ENCODE results near the gene NFYC. TPM values are rescaled to one million over a fixed set of nuclear protein-coding genes. Genes with fewer than 3 reads are reported as not detected.

NFYC gene
- total RNA-seq, 1 experiment from 2014 or later = 83.0 TPM

DNA sequence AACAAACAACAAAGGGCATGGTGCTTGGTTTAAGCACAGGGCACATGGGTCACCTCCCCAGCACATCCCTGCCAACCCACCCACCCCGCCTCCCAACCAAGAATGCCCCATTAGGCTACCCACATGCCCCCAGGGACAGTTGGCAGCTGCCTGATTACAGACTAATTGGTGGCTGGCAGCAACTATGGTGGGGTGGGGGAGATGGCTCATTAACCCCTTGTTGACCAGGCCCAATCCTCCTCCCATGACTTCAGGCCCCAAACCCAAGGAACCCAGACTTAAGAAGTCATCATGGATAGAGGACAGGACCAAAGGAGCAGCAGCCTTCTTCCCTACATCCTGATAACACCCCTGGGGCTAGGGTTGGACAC, 27.4 kb upstream of the NFYC start:
- TF ChIP-seq, protein P1, sequence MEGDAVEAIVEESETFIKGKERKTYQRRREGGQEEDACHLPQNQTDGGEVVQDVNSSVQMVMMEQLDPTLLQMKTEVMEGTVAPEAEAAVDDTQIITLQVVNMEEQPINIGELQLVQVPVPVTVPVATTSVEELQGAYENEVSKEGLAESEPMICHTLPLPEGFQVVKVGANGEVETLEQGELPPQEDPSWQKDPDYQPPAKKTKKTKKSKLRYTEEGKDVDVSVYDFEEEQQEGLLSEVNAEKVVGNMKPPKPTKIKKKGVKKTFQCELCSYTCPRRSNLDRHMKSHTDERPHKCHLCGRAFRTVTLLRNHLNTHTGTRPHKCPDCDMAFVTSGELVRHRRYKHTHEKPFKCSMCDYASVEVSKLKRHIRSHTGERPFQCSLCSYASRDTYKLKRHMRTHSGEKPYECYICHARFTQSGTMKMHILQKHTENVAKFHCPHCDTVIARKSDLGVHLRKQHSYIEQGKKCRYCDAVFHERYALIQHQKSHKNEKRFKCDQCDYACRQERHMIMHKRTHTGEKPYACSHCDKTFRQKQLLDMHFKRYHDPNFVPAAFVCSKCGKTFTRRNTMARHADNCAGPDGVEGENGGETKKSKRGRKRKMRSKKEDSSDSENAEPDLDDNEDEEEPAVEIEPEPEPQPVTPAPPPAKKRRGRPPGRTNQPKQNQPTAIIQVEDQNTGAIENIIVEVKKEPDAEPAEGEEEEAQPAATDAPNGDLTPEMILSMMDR (conservative IDR thresholded peaks at IDR 0.05; ENCODE audit: low read depth, low read length) = no peak
- TF ChIP-seq EZH2 (IDR thresholded peaks at IDR 0.05; ENCODE audit: borderline replicate concordance, low read depth, low read length, poor library complexity, severe bottlenecking) = no peak
- Histone ChIP-seq H3K27me3 (replicated peaks; ENCODE audit: insufficient read depth, low read depth, low read length, poor library complexity) (no peaks in the 10 kb centered on the region), H3K27ac (ENCODE audit: low read depth, low read length, poor library complexity, severe bottlenecking) (peak overlapping the region; percentile 69), H3K4me1 (ENCODE audit: insufficient read depth, low read length, poor library complexity, severe bottlenecking) (peaks cover 28% of the 10 kb centered on the region), H3K9me3 (ENCODE audit: low read depth, low read length, poor library complexity, severe bottlenecking) (no peaks in the 10 kb centered on the region), H3K36me3 (ENCODE audit: insufficient read depth, low read length, poor library complexity, severe bottlenecking) (no peaks in the 10 kb centered on the region), H3K4me3 (ENCODE audit: low read depth, low read length, poor library complexity, severe bottlenecking) (peak overlapping the region; percentile 89)
- ChIA-PET CTCF (no interaction called here), POLR2A (ENCODE audit: low non-redundant PET) (no interaction called here)
- no TSS peak for BruUV-seq (replicated peaks)
- DNase-seq (ENCODE audit: low spot score) = no peak
- intact Hi-C loops (cut with micrococcal nuclease; ENCODE audit: unreplicated experiment) = no loop called here

DNA sequence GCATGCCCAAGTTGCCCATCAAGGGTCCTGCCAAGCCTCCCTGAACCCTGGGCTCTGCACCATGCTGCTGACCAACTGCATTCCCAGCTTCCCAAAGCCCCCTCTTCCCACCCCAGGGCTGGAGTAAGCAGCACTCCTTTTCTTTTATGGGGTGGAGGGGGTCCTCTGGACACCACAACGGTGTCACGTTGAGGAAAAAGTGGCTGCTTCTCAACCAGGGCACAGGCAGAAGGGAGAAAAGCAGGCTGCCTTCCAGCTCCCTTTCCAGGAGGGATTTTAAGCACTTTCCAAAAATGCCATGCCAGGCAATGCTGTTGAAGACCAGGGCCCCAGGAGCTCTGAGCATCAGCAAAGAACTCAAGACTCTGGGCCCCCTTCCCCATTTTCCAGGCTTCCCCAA, 26.7 kb upstream of the NFYC start:
- no peak for DNase-seq (ENCODE audit: low spot score)
- BruUV-seq (replicated peaks) = no TSS peak
- no peak for TF ChIP-seq EZH2 (IDR thresholded peaks at IDR 0.05; ENCODE audit: borderline replicate concordance, low read depth, low read length, poor library complexity, severe bottlenecking)
- TF ChIP-seq, protein P1 (conservative IDR thresholded peaks at IDR 0.05; ENCODE audit: low read depth, low read length) = no peak
- ChIA-PET POLR2A (ENCODE audit: low non-redundant PET) (no interaction called here), CTCF (interaction anchor here (0.6 kb wide), 1 partner anchor 28 kb away, joined by 6 read pairs; no protein-coding TSS in a partner anchor)
- Histone ChIP-seq H3K36me3 (ENCODE audit: insufficient read depth, low read length, poor library complexity, severe bottlenecking) (no peaks in the 10 kb centered on the region), H3K4me3 (ENCODE audit: low read depth, low read length, poor library complexity, severe bottlenecking) (peak overlapping the region; percentile 89), H3K27me3 (replicated peaks; ENCODE audit: insufficient read depth, low read depth, low read length, poor library complexity) (no peaks in the 10 kb centered on the region), H3K27ac (ENCODE audit: low read depth, low read length, poor library complexity, severe bottlenecking) (no peak overlapping the region), H3K9me3 (ENCODE audit: low read depth, low read length, poor library complexity, severe bottlenecking) (no peaks in the 10 kb centered on the region), H3K4me1 (ENCODE audit: insufficient read depth, low read length, poor library complexity, severe bottlenecking) (peaks cover 28% of the 10 kb centered on the region)
- intact Hi-C loops (cut with micrococcal nuclease; ENCODE audit: unreplicated experiment) = no loop called here

DNA sequence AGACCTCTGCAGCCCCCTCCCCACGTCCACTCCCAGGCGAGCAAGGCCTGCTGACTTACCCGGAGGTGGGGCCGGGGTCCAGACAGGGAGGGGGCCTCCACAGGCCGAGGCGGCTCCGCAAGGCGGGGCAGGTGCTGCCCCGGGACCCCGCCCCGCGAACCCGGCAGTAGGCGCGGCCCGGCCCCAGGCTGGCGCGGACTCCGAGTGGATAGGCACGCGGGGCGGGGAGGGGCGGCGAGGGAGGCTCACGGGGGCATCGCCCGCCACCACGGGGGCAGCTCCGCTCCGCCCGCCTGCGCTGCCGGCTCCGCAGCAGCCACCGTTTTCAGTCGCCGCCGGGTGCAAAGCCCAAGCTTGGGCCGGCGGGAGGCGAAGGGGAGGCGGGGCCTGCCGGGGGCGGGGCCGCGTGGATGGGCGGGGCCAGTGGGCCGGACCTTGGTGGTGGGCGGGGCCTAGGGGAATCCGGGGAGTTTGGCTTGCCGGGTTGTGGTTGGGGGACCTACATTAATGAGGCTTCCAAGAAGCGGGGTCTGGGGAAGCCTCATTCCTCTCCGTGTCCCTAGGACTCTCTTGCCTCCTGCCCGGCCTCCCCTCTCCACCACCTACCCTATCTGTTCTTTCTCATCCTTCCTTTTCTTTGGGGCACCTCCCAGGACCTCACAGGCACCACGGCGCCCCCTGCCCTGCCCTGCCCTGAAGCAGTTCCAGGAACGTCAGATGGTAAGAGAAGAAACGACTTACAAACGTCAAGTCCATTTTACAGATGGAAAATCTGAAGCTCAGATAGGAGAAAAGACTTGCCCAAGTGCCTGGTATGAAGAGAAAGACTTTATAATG, 26.0 kb upstream of the NFYC start, which contains the start of gene RIMS3:
Gene RIMS3, minus strand, starts transcription at position 348 of the 837 bp plus-strand sequence. CDS start 23,757 bp downstream, outside the sequence.
- TF ChIP-seq, protein P1 (conservative IDR thresholded peaks at IDR 0.05; ENCODE audit: low read depth, low read length) = peak; percentile 55
- TF ChIP-seq EZH2 (IDR thresholded peaks at IDR 0.05; ENCODE audit: borderline replicate concordance, low read depth, low read length, poor library complexity, severe bottlenecking) = no peak
- DNase-seq (ENCODE audit: low spot score) = peak; percentile 79
- H3K36me3 ChIP-seq (ENCODE audit: insufficient read depth, low read length, poor library complexity, severe bottlenecking) = no peaks in the 10 kb centered on the region
- no TSS peak for BruUV-seq (replicated peaks)
- ChIA-PET POLR2A (ENCODE audit: low non-redundant PET) (interaction anchor here (0.6 kb wide), 1 partner anchor 150 kb away, joined by 7 read pairs; no protein-coding TSS in a partner anchor), CTCF (interaction anchor here (0.6 kb wide), 1 partner anchor 27 kb away, joined by 6 read pairs; no protein-coding TSS in a partner anchor)
- H3K27me3 ChIP-seq (replicated peaks; ENCODE audit: insufficient read depth, low read depth, low read length, poor library complexity) = no peaks in the 10 kb centered on the region
- peak within 1 kb of the TSS; percentile 4 for H3K27ac ChIP-seq (ENCODE audit: low read depth, low read length, poor library complexity, severe bottlenecking)
- H3K4me1 ChIP-seq (ENCODE audit: insufficient read depth, low read length, poor library complexity, severe bottlenecking) = peaks cover 28% of the 10 kb centered on the region
- no peaks in the 10 kb centered on the region for H3K9me3 ChIP-seq (ENCODE audit: low read depth, low read length, poor library complexity, severe bottlenecking)
- intact Hi-C loops (cut with micrococcal nuclease; ENCODE audit: unreplicated experiment) = no loop called here
- H3K4me3 ChIP-seq (ENCODE audit: low read depth, low read length, poor library complexity, severe bottlenecking) = peak within 1 kb of the TSS; percentile 89
